Esophagus muscularis mucosa (tissue), 3 donors: ENCODE results near the gene ORM2.

ENCODE experiments used
- POLR2AphosphoS5 ChIP-seq, 2 donors: sonication (generic); formaldehyde crosslinking; IDR thresholded peaks; one replicate each; pipeline ENCODE4 v1.6.1; 2017; ENCODE audit warnings: antibody characterized with exemption in 2 of 2
- TF ChIP-seq, protein P1 (sequence below), 3 experiments: fragments of 200-600 bp in 2 of 3; fragments of 450-650 bp in 1 of 3; sonication (generic) in 2 of 3; IDR thresholded peaks; one replicate each; pipeline ENCODE4 v1.5.1; 2017 to 2019; ENCODE audit warnings: antibody characterized with exemption in 3 of 3, mild to moderate bottlenecking in 2 of 3, moderate library complexity in 1 of 3

DNA sequence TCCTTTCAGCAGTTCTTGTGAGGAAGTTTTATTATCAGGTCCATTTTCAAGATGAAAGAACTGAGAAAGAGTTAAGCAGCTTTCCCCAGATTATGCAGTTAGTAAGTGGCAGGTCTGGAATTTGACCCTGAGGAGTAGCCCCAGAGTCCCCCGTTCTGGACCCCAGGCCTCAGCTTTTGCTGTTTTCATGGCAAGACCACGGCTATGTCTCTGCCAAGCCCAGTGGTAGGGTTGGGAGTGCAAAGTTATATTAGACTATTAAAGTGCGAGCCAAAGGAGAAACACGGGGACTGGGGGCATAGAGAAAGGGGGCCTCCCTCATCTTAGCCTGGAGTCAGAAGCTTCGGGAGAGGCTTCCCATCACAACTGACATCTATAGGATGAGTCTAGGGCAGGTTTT is 26.1 kb upstream of the ORM2 start:
- TF ChIP-seq, protein P1, sequence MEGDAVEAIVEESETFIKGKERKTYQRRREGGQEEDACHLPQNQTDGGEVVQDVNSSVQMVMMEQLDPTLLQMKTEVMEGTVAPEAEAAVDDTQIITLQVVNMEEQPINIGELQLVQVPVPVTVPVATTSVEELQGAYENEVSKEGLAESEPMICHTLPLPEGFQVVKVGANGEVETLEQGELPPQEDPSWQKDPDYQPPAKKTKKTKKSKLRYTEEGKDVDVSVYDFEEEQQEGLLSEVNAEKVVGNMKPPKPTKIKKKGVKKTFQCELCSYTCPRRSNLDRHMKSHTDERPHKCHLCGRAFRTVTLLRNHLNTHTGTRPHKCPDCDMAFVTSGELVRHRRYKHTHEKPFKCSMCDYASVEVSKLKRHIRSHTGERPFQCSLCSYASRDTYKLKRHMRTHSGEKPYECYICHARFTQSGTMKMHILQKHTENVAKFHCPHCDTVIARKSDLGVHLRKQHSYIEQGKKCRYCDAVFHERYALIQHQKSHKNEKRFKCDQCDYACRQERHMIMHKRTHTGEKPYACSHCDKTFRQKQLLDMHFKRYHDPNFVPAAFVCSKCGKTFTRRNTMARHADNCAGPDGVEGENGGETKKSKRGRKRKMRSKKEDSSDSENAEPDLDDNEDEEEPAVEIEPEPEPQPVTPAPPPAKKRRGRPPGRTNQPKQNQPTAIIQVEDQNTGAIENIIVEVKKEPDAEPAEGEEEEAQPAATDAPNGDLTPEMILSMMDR (IDR thresholded peaks at IDR 0.05) = no peak
- no peak for TF ChIP-seq POLR2AphosphoS5 (IDR thresholded peaks at IDR 0.05)
